Neural progenitor cell (in vitro differentiated cells): Measurements from ENCODE around the gene GSTM5.

Source experiments
- CTCF ChIP-seq: fragments of 200-600 bp; sonication (generic); IDR thresholded peaks from 2 replicates; pipeline ENCODE4 v1.5.1; 2017; ENCODE audit warnings: antibody characterized with exemption, mild to moderate bottlenecking
- EZH2phosphoT487 ChIP-seq: fragments of 200-600 bp; sonication (generic); IDR thresholded peaks from 2 replicates; pipeline ENCODE4 v1.6.1; 2017; ENCODE audit warnings: antibody characterized with exemption

- no peak for TF ChIP-seq CTCF
- TF ChIP-seq EZH2phosphoT487 = no peak
Measured at GRCh38 chr1:109721971-109722370, 9.9 kb downstream of the GSTM5 start.
